Panc1 (cell line): ENCODE results near the gene ETV5.

ENCODE experiments used
- CTCF ChIP-seq: fragments of 450-650 bp; IDR thresholded peaks from 2 replicates; pipeline ENCODE4 v1.5.1; 2017; ENCODE audit warnings: mild to moderate bottlenecking
- POLR2AphosphoS5 ChIP-seq: IDR thresholded peaks from 2 replicates; pipeline ENCODE4 v1.6.1; 2012; ENCODE audit warnings: mild to moderate bottlenecking, low read depth, low read length, moderate library complexity
- TCF7L2 ChIP-seq: IDR thresholded peaks from 2 replicates; pipeline ENCODE4 v1.6.1; 2011; ENCODE audit warnings: mild to moderate bottlenecking, low read depth, low read length, inconsistent platforms

- no peak for TF ChIP-seq CTCF
- TF ChIP-seq TCF7L2: no peak
- no peak for TF ChIP-seq POLR2AphosphoS5
Observed at GRCh38 chr3:186038360-186038759, 70.5 kb downstream of the ETV5 start.
